Stimulated activated CD4-positive, alpha-beta T cell treated with anti-CD3 and anti-CD28 coated beads, TNF-alpha, amount 100 ng/mL, for 4 hours (primary cell): ENCODE measurements around the gene GUK1.

Experiments used
- DNase-seq, 3 experiments: peaks; one replicate each; pipeline ENCODE4 v3.0.0-alpha.2; 2020; ENCODE audit warnings: low read depth in 3 of 3

GUK1 gene

GRCh38 chr1:228149406-228150119 lies 9.5 kb downstream of the GUK1 start, which contains the start of gene GJC2:
GJC2 (plus strand) TSS chr1:228149930; CDS start chr1:228157759, 7,829 bp downstream.
- no peak for DNase-seq

GRCh38 chr1:228150120-228150460 lies 10.0 kb downstream of the GUK1 start:
- DNase-seq: no peak

GRCh38 chr1:228150461-228151179 lies 10.5 kb downstream of the GUK1 start:
- no peak for DNase-seq

- DNase-seq: no peak
Measured at GRCh38 chr1:228151180-228151925, 11.3 kb downstream of the GUK1 start.

GRCh38 chr1:228152097-228152917 lies 12.2 kb downstream of the GUK1 start:
- no peak for DNase-seq

GRCh38 chr1:228152918-228153258 lies 12.8 kb downstream of the GUK1 start:
- no peak for DNase-seq

GRCh38 chr1:228154021-228154669 lies 14.1 kb downstream of the GUK1 start:
- no peak for DNase-seq

- DNase-seq: no peak
Measured at GRCh38 chr1:228154670-228155571, 14.8 kb downstream of the GUK1 start.

- no peak for DNase-seq
Measured at GRCh38 chr1:228155596-228156514, 15.8 kb downstream of the GUK1 start.

- no peak for DNase-seq
Measured at GRCh38 chr1:228156515-228156881, 16.4 kb downstream of the GUK1 start.

- no peak for DNase-seq
Measured at GRCh38 chr1:228156941-228157728, 17.1 kb downstream of the GUK1 start.

GRCh38 chr1:228157729-228158126 lies 17.6 kb downstream of the GUK1 start:
- DNase-seq: no peak

- DNase-seq: no peak
Measured at GRCh38 chr1:228158151-228159007, 18.3 kb downstream of the GUK1 start.

GRCh38 chr1:228159008-228159665 lies 19.1 kb downstream of the GUK1 start:
- DNase-seq: no peak

GRCh38 chr1:228160201-228160761 lies 20.2 kb downstream of the GUK1 start:
- no peak for DNase-seq

GRCh38 chr1:228161362-228161761 lies 21.3 kb downstream of the GUK1 start:
- DNase-seq: no peak

GRCh38 chr1:228161866-228162265 lies 21.8 kb downstream of the GUK1 start:
- no peak for DNase-seq
